ACC112 (cell line): Measurements from ENCODE around the gene STIMATE.

ENCODE experiments used
- H2AFZ ChIP-seq: fragments of 200-600 bp; sonication (generic); one replicate; pipeline ENCODE4 v1.6.0; 2017; ENCODE audit warnings: antibody characterized with exemption, low read length; ENCODE audit not compliant: unreplicated experiment
- H3K27ac ChIP-seq: fragments of 200-600 bp; sonication (generic); 2 replicates; pipeline ENCODE4 v1.5.1; 2014; ENCODE audit warnings: low read depth, mild to moderate bottlenecking, antibody characterized with exemption, low read length, moderate library complexity
- H3K27me3 ChIP-seq: fragments of 200-600 bp; sonication (generic); 2 replicates; pipeline ENCODE4 v1.6.1; 2014; ENCODE audit warnings: mild to moderate bottlenecking, antibody characterized with exemption, low read length, moderate library complexity, mixed read lengths; ENCODE audit not compliant: insufficient read depth
- H3K36me3 ChIP-seq: fragments of 200-600 bp; sonication (generic); 2 replicates; pipeline ENCODE4 v1.6.1; 2016; ENCODE audit warnings: mild to moderate bottlenecking, antibody characterized with exemption, low read length, moderate library complexity, mixed read lengths; ENCODE audit not compliant: insufficient read depth
- H3K4me1 ChIP-seq: fragments of 200-600 bp; sonication (generic); one replicate; pipeline ENCODE4 v1.6.1; 2016; ENCODE audit warnings: low read length, mixed read lengths; ENCODE audit not compliant: insufficient read depth, unreplicated experiment, control insufficient read depth
- H3K4me3 ChIP-seq: fragments of 200-600 bp; sonication (generic); 2 replicates; pipeline ENCODE4 v1.5.1; 2014; ENCODE audit warnings: mild to moderate bottlenecking, low read depth, low read length
- H3K79me2 ChIP-seq: fragments of 200-600 bp; sonication (generic); one replicate; pipeline ENCODE4 v1.6.0; 2016; ENCODE audit warnings: low read length; ENCODE audit not compliant: control insufficient read depth, unreplicated experiment, insufficient read depth

Gene STIMATE

GRCh38 chr3:52820736-52821135, 76.6 kb downstream of the STIMATE start:
- Histone ChIP-seq H3K27me3 (no peaks in the 10 kb centered on the region), H3K27ac (no peak overlapping the region), H3K36me3 (no peaks in the 10 kb centered on the region), H3K79me2 (no peaks in the 10 kb centered on the region), H3K4me1 (no peaks in the 10 kb centered on the region), H2AFZ (no peak overlapping the region), H3K4me3 (no peak overlapping the region)

- Histone ChIP-seq H3K79me2 (no peaks in the 10 kb centered on the region), H3K4me1 (no peaks in the 10 kb centered on the region), H2AFZ (no peak overlapping the region), H3K27me3 (no peaks in the 10 kb centered on the region), H3K4me3 (no peak overlapping the region), H3K36me3 (no peaks in the 10 kb centered on the region), H3K27ac (no peak overlapping the region)
Measured at GRCh38 chr3:52819936-52820335, 77.4 kb downstream of the STIMATE start.

GRCh38 chr3:52817860-52818259, 79.5 kb downstream of the STIMATE start:
- no peaks in the 10 kb centered on the region for H3K36me3 ChIP-seq
- no peaks in the 10 kb centered on the region for H3K79me2 ChIP-seq
- H3K4me3 ChIP-seq = no peak overlapping the region
- H3K27ac ChIP-seq = no peak overlapping the region
- no peaks in the 10 kb centered on the region for H3K27me3 ChIP-seq
- no peak overlapping the region for H2AFZ ChIP-seq
- no peaks in the 10 kb centered on the region for H3K4me1 ChIP-seq

- Histone ChIP-seq H3K4me1 (no peaks in the 10 kb centered on the region), H3K79me2 (no peaks in the 10 kb centered on the region), H2AFZ (no peak overlapping the region), H3K27ac (no peak overlapping the region), H3K36me3 (no peaks in the 10 kb centered on the region), H3K27me3 (no peaks in the 10 kb centered on the region), H3K4me3 (no peak overlapping the region)
Measured at GRCh38 chr3:52817221-52817620, 80.1 kb downstream of the STIMATE start.

- Histone ChIP-seq H3K4me3 (no peak overlapping the region), H3K27ac (no peak overlapping the region), H3K36me3 (no peaks in the 10 kb centered on the region), H3K79me2 (no peaks in the 10 kb centered on the region), H2AFZ (no peak overlapping the region), H3K4me1 (no peaks in the 10 kb centered on the region), H3K27me3 (no peaks in the 10 kb centered on the region)
Measured at GRCh38 chr3:52816654-52817053, 80.7 kb downstream of the STIMATE start.

- no peaks in the 10 kb centered on the region for H3K79me2 ChIP-seq
- H3K27me3 ChIP-seq = no peaks in the 10 kb centered on the region
- H3K27ac ChIP-seq = no peak overlapping the region
Measured at GRCh38 chr3:52816199-52816598, 81.1 kb downstream of the STIMATE start.

GRCh38 chr3:52813810-52814209, 83.5 kb downstream of the STIMATE start:
- Histone ChIP-seq H3K27ac (no peak overlapping the region), H3K4me3 (no peak overlapping the region), H3K36me3 (no peaks in the 10 kb centered on the region), H3K79me2 (no peaks in the 10 kb centered on the region), H3K4me1 (no peaks in the 10 kb centered on the region), H2AFZ (no peak overlapping the region), H3K27me3 (peaks cover 8% of the 10 kb centered on the region; the same call in 1 of the 2 replicates)

More at GRCh38 chr3:52816199-52816598, 81.1 kb downstream of the STIMATE start:
- H2AFZ ChIP-seq = no peak overlapping the region
- H3K36me3 ChIP-seq = no peaks in the 10 kb centered on the region
- no peaks in the 10 kb centered on the region for H3K4me1 ChIP-seq
- H3K4me3 ChIP-seq = no peak overlapping the region

GRCh38 chr3:52811452-52812011, 85.8 kb downstream of the STIMATE start:
- H3K4me1 ChIP-seq = no peaks in the 10 kb centered on the region
- H2AFZ ChIP-seq = no peak overlapping the region
- peaks cover 14% of the 10 kb centered on the region; the same call in 1 of the 2 replicates for H3K27me3 ChIP-seq
- no peak overlapping the region for H3K27ac ChIP-seq
- H3K36me3 ChIP-seq = no peaks in the 10 kb centered on the region
- H3K79me2 ChIP-seq = no peaks in the 10 kb centered on the region
- no peak overlapping the region for H3K4me3 ChIP-seq

- H2AFZ ChIP-seq = no peak overlapping the region
- H3K4me3 ChIP-seq = no peak overlapping the region
- peaks cover 14% of the 10 kb centered on the region; the same call in 1 of the 2 replicates for H3K27me3 ChIP-seq
- no peaks in the 10 kb centered on the region for H3K4me1 ChIP-seq
- H3K27ac ChIP-seq = no peak overlapping the region
- no peaks in the 10 kb centered on the region for H3K79me2 ChIP-seq
- H3K36me3 ChIP-seq = no peaks in the 10 kb centered on the region
Measured at GRCh38 chr3:52810923-52811322, 86.4 kb downstream of the STIMATE start.

GRCh38 chr3:52809662-52810377, 87.5 kb downstream of the STIMATE start:
- Histone ChIP-seq H3K79me2 (no peaks in the 10 kb centered on the region), H3K4me1 (no peaks in the 10 kb centered on the region), H3K36me3 (no peaks in the 10 kb centered on the region), H3K4me3 (no peak overlapping the region), H2AFZ (no peak overlapping the region), H3K27me3 (peaks cover 14% of the 10 kb centered on the region; the same call in 1 of the 2 replicates), H3K27ac (no peak overlapping the region)

GRCh38 chr3:52809149-52809548, 88.2 kb downstream of the STIMATE start:
- H3K27me3 ChIP-seq = peaks cover 14% of the 10 kb centered on the region; the same call in 1 of the 2 replicates
- no peak overlapping the region for H2AFZ ChIP-seq
- H3K36me3 ChIP-seq = no peaks in the 10 kb centered on the region
- H3K27ac ChIP-seq = no peak overlapping the region
- H3K79me2 ChIP-seq = no peaks in the 10 kb centered on the region
- no peak overlapping the region for H3K4me3 ChIP-seq
- H3K4me1 ChIP-seq = no peaks in the 10 kb centered on the region
